Hepatocyte (in vitro differentiated cells): ENCODE results near the gene LTB4R2. TPM values are rescaled to one million over a fixed set of nuclear protein-coding genes. Genes with fewer than 3 reads are reported as not detected.

Experiments used
- DNase-seq: peaks from one replicate; pipeline ENCODE4 v3.0.0-alpha.2; 2016; ENCODE audit warnings: low spot score
- H2AFZ ChIP-seq: fragments of 200-600 bp; sonication (generic); 2 replicates; pipeline ENCODE4 v1.6.0; 2016; ENCODE audit warnings: antibody characterized with exemption, mild to moderate bottlenecking
- H3K27ac ChIP-seq: fragments of 200-600 bp; sonication (generic); 2 replicates; pipeline ENCODE4 v1.5.1; 2016; ENCODE audit warnings: mild to moderate bottlenecking
- H3K27me3 ChIP-seq: fragments of 200-600 bp; sonication (generic); 2 replicates; pipeline ENCODE4 v1.6.1; 2016
- H3K36me3 ChIP-seq: fragments of 200-600 bp; sonication (generic); replicated peaks from 2 replicates; pipeline ENCODE4 v1.5.1; 2016; ENCODE audit warnings: low read depth; ENCODE audit not compliant: insufficient read depth
- H3K4me1 ChIP-seq: fragments of 200-600 bp; sonication (generic); 2 replicates; pipeline ENCODE4 v1.5.1; 2016; ENCODE audit warnings: mild to moderate bottlenecking, moderate library complexity; ENCODE audit not compliant: insufficient read depth
- H3K4me2 ChIP-seq: fragments of 200-600 bp; sonication (generic); 2 replicates; pipeline ENCODE4 v1.6.0; 2016
- H3K4me3 ChIP-seq: fragments of 200-600 bp; sonication (generic); 2 replicates; pipeline ENCODE4 v1.5.1; 2016; ENCODE audit warnings: mild to moderate bottlenecking
- H3K79me2 ChIP-seq: fragments of 200-600 bp; sonication (generic); 2 replicates; pipeline ENCODE4 v1.6.0; 2017; ENCODE audit warnings: mild to moderate bottlenecking
- H3K9me2 ChIP-seq: fragments of 200-600 bp; sonication (generic); replicated peaks from 2 replicates; pipeline ENCODE4 v1.6.0; 2017; ENCODE audit warnings: mild to moderate bottlenecking; ENCODE audit not compliant: insufficient read depth
- H3K9me3 ChIP-seq: fragments of 200-600 bp; sonication (generic); 2 replicates; pipeline ENCODE4 v1.5.1; 2016; ENCODE audit warnings: low read depth, mild to moderate bottlenecking
- H4K20me1 ChIP-seq: fragments of 200-600 bp; sonication (generic); 2 replicates; pipeline ENCODE4 v1.6.0; 2016; ENCODE audit warnings: mild to moderate bottlenecking; ENCODE audit not compliant: insufficient read depth, poor library complexity, severe bottlenecking
- CTCF ChIP-seq: fragments of 200-600 bp; sonication (generic); IDR thresholded peaks from 2 replicates; pipeline ENCODE4 v1.5.1; 2016; ENCODE audit warnings: antibody characterized with exemption, mild to moderate bottlenecking; ENCODE audit not compliant: poor library complexity
- EZH2 ChIP-seq: fragments of 200-600 bp; sonication (generic); IDR thresholded peaks from 2 replicates; pipeline ENCODE4 v1.6.1; 2016; ENCODE audit warnings: antibody characterized with exemption, mild to moderate bottlenecking, borderline replicate concordance
- EZH2phosphoT487 ChIP-seq: fragments of 200-600 bp; sonication (generic); IDR thresholded peaks from one replicate; pipeline ENCODE4 v1.6.1; 2018; ENCODE audit warnings: antibody characterized with exemption, mild to moderate bottlenecking, low read depth, moderate library complexity; ENCODE audit not compliant: unreplicated experiment, severe bottlenecking
- WGBS: methylation state at CpG from one replicate; pipeline ENCODE4 v1.1.6; 2016; ENCODE audit warnings: low lambda C conversion rate; ENCODE audit errors: missing lambda C conversion rate; 5-methylcytosine and 5-hydroxymethylcytosine counted together
- polyA plus RNA-seq: library from polyadenylated mRNA; unstranded; fragments of >200 nt; fragmentation: Nextera tagmentation; extraction: Ambion mirVana; gene quantifications from 2 replicates; pipeline ENCODE4 v1.2.1, GENCODE V29; 2016
- total RNA-seq: library from RNA; depleted of rRNA; stranded (reverse); fragments of >200 nt; gene quantifications from 2 replicates; pipeline ENCODE4 v1.2.3, GENCODE V29; 2014

Gene LTB4R2
- total and polyA plus RNA-seq, 2 experiments from 2014 or later, result 0.92 to 3.6 TPM

DNA sequence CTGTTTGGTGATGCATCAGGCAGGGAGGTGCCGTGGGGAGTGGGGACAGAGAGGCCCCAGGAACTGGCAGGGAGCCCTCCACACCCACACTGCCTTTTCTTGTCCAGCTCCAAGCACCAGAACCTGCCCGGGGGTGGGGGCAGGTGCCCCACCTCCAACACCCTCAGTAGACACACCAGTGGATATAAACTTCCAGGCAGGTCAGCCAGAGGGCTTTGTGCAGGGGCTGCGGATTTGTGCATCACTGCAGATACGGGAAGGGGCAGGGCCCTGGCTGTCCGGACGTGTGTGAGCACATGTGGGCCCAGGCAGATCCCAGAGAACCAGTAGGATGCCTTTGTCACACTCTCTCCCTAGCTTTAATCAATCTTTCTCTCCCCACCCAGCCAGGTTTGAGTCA, 45.6 kb upstream of the LTB4R2 start:
- TF ChIP-seq EZH2phosphoT487 (no peak), CTCF (no peak), EZH2 (no peak)
- Histone ChIP-seq H3K36me3 (no peaks in the 10 kb centered on the region), H3K27ac (no peak overlapping the region), H3K9me3 (no peaks in the 10 kb centered on the region), H3K4me3 (no peak overlapping the region), H3K4me2 (no peak overlapping the region), H3K9me2 (no peaks in the 10 kb centered on the region), H4K20me1 (no peaks in the 10 kb centered on the region), H3K4me1 (no peaks in the 10 kb centered on the region), H3K79me2 (no peaks in the 10 kb centered on the region), H3K27me3 (no peaks in the 10 kb centered on the region), H2AFZ (no peak overlapping the region)
- WGBS, result 77% methylated on average over 6 of the region's 6 CpGs
- no peak for DNase-seq

DNA sequence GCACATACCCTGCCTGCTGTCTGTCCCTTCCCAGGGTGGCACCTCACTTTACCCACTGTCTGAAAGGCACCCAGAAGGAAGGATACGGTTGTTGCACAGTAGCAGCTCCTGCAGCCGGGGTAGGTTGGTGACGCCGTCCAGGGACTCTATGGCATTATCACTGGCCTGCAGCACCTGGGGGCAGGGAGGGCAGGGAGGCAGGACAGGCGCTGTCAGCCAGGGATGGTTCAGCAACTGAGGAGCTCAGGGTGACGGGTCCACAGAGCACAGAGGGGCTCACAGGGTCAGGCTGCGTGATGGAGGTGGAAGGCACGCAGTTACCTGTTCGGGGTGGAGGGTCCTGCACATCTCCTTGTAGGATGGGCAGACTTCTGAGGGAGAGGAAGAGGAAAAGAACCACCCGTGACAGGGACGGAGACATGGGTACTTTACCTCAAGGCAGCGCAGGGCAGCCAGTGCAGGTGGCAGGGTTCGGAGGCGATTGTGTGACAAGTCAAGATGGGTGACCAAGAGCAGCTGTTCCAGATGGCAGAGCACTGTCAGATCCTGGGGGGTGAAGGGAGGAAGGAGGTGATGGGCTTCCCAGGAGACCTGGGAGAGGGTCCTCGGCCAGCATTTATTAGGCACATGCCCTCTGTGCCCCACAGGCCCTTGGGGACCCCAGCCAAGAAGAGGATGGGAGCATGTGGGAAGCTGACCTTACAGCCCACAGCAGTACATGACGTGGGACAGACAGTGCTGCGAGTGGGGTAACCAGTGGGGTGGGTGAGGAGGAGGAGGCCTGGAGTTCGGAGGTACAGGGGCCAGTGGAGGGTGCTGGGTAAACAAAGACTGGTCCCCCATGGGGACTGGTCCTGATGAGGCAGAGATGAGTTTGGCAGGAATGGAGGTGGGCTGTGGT, 43.3 kb upstream of the LTB4R2 start:
- TF ChIP-seq CTCF, result no peak
- no peak for TF ChIP-seq EZH2
- TF ChIP-seq EZH2phosphoT487, result no peak
- Histone ChIP-seq H3K79me2 (no peaks in the 10 kb centered on the region), H3K9me3 (no peaks in the 10 kb centered on the region), H3K36me3 (no peaks in the 10 kb centered on the region), H2AFZ (no peak overlapping the region), H3K27ac (no peak overlapping the region), H3K9me2 (no peaks in the 10 kb centered on the region), H4K20me1 (no peaks in the 10 kb centered on the region), H3K4me3 (no peak overlapping the region), H3K4me1 (no peaks in the 10 kb centered on the region), H3K27me3 (no peaks in the 10 kb centered on the region), H3K4me2 (no peak overlapping the region)
- 84% methylated on average over 17 of the region's 18 CpGs for WGBS
- DNase-seq, result no peak

DNA sequence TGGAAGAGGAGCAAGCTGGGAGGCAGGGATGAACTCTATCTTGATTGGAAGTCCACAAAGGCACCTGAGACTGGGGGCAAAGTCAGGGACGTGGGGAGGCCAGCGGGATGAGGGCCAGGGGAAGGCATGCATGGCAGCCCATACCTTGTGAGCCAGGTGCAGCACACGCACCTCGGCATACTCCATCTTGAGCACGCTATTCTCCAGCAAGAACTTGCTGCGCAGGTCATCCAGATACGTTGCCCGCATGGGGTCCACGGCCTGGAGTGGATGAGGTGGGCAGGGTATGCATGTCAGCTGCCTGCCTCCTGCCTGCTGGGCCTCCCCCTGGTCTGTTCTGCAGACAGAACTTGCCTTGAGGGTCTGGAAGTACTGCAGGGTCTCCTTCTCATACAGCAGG, 42.4 kb upstream of the LTB4R2 start:
- no peak overlapping the region for H3K4me3 ChIP-seq
- DNase-seq, result no peak
- no peaks in the 10 kb centered on the region for H3K9me3 ChIP-seq
- peaks cover 6% of the 10 kb centered on the region for H3K4me1 ChIP-seq
- no peaks in the 10 kb centered on the region for H3K9me2 ChIP-seq
- TF ChIP-seq CTCF (no peak), EZH2 (no peak), EZH2phosphoT487 (no peak)
- WGBS, result 98% methylated on average over 9 of the region's 9 CpGs
- H3K27ac ChIP-seq, result no peak overlapping the region
- peaks cover 6% of the 10 kb centered on the region for H3K79me2 ChIP-seq
- no peak overlapping the region for H2AFZ ChIP-seq
- H3K36me3 ChIP-seq, result no peaks in the 10 kb centered on the region
- no peaks in the 10 kb centered on the region for H3K27me3 ChIP-seq
- no peaks in the 10 kb centered on the region for H4K20me1 ChIP-seq
- no peak overlapping the region for H3K4me2 ChIP-seq
